ENCODE results near the gene TNS4.
A peak's percentile ranks its signal among the peaks of the same experiment; 100 is the strongest.
"Not testable (repeated sequence)": the region's sequence is repeated elsewhere in the genome, so short reads cannot be mapped to it uniquely, and the experiment has no call there.

Gene TNS4, protein sequence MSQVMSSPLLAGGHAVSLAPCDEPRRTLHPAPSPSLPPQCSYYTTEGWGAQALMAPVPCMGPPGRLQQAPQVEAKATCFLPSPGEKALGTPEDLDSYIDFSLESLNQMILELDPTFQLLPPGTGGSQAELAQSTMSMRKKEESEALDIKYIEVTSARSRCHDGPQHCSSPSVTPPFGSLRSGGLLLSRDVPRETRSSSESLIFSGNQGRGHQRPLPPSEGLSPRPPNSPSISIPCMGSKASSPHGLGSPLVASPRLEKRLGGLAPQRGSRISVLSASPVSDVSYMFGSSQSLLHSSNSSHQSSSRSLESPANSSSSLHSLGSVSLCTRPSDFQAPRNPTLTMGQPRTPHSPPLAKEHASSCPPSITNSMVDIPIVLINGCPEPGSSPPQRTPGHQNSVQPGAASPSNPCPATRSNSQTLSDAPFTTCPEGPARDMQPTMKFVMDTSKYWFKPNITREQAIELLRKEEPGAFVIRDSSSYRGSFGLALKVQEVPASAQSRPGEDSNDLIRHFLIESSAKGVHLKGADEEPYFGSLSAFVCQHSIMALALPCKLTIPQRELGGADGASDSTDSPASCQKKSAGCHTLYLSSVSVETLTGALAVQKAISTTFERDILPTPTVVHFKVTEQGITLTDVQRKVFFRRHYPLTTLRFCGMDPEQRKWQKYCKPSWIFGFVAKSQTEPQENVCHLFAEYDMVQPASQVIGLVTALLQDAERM

GRCh38 chr17:40501499-40501911 lies at the start of gene TNS4:
Gene TNS4 (minus strand): TSS chr17:40501623. CDS start chr17:40496425, 5,198 bp downstream.
- no peak for DNase-seq

- DNase-seq = peak; percentile 87
Measured at GRCh38 chr17:40550608-40551007, 49.2 kb upstream of the TNS4 start.

DNA sequence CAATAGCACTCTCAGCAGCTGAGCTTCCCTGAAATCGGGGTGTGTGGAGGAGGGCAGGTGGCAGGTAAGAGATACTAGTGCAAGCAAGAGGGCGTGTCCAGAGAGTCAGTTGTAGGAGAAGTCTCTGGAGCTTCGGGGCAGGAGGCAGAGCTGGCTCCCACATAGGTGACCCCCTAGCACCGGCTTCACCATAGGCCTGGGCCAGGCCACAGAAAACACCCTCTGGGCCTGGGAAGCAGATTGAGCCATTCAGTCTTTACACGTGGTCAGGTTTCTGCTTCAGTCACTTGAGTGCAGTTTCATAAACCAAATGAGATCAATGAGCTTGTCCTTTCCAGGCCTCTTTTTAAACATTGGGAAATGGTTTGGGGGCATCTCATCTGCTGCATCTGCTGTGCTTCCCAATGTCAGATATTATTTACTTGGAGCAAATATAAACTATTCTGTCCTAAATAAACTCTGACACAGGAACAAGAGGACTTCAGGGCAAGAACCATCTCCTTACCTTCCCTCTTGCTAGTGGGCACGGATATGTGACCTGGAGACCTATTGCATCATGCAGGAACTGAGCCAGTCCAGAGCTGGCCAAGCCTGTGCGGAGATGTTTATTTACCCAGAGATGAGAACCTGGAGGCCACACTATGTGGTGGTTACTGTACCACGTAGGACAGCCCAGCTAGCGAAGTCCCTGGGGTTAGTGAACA lies 47.7 kb upstream of the TNS4 start:
- peak; percentile 61 for DNase-seq

DNA sequence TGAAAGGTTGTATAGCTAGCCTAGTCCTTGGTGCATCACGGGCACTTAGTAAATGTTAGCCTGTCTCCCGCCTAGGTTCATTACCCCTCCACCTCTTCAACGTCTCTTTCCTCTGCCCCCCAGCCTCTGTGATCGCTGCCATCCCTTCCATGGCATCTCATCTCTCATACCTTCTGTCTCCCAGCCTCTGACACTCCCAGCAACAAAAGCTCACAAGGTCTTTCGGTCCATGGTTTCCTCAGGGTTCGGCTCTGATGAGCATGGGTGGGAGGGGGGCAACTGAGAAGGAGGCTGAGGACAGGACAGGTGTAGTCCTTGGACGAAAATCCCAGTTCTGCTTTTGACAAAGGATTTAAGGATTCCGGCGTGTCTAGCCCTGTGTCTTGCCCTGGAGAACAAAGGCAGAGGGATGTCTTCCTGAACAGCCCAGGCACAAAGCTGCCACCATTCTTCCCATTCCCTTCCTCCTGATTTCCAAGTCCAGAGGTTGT lies 47.1 kb upstream of the TNS4 start:
- DNase-seq = no peak

- no peak for DNase-seq
Measured at GRCh38 chr17:40547785-40548478, 46.5 kb upstream of the TNS4 start.

GRCh38 chr17:40547079-40547784 lies 45.8 kb upstream of the TNS4 start:
- peak; percentile 54 for DNase-seq

GRCh38 chr17:40546497-40546896 lies 45.1 kb upstream of the TNS4 start:
- not testable (repeated sequence) for DNase-seq

DNA sequence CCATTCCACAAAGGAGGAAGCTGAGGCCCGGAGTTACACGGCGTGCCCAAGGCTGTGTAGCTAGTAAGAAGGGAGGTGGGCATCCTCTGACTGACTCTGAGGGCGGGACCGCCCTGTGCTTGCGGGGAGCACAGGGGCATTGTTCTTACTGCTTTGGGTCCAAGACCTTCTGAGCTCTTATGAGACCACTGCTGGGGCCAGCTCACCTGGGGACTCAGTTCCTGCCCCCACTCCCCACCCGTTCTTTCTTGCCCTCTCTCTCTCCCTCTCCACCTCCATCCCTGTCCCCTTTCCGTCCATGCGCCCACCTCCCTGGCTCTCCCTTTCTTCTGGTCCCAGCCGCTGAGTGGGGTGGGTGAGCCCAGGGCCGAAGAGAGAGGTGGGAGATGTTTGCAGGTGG lies 44.2 kb upstream of the TNS4 start:
- peak; percentile 48 for DNase-seq

DNA sequence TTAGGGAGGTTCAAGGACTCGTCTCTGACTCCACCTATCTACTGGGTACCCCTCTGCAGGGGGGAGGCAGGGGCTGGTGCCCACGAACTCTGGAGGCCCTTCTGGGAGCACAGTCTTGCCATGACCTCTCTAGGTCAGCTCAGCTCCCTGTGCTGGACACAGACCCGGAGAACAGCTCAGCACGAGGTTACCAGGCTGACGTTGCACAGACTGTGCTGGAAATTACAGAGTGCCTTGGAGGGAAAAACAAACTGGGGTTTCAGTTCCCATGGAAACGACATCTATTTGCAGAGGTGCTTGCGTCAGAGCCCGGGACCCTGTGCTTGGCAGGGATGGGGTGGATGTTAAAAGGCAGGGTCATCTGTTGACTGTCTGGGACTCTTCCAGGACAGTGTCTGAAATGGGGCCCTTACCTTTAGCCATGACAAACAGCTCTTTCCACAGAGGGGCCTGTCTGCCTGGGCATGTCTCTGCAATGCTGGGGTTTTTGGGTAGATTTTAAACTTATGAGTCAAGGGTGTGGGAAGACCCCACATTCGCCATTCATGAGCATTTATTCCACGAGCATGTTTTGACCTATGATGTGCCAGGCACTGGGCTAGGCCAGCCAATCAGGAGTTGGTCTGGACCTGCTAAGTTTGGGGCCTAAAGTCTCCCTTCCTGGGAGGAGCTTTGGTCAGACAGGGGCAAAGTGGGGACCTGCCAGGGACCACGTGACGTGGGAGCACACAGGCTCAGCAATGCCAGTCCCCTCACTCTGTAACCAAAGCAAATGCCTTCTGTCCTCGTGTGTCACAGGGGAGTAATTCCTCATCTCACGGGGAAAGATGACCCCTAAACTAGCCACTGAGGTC lies 41.4 kb upstream of the TNS4 start:
- peak; percentile 92 for DNase-seq

- peak; percentile 51 for DNase-seq
Measured at GRCh38 chr17:40541873-40542557, 40.6 kb upstream of the TNS4 start.

GRCh38 chr17:40541060-40541872 lies 39.8 kb upstream of the TNS4 start:
- DNase-seq = peak; percentile 60

DNA sequence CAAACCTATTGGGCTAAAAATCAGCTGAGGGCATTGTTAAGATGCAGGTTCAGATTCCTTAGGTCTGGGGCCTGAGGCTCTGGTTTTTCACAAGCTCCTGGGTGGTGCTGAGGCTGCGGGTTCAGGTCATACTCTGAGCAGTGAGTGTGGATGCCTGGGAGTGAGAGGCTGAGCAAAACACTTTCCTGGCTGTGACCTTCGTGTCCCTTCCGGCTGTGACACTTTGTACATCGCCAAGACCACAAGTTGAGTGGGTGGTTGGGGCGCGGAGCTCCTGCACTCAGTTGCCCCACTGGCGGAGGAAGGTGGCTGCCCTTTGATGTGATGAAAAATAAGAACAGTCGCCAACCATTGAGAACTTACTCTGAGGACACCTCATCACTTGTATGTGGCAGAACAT lies 39.0 kb upstream of the TNS4 start:
- DNase-seq = peak; percentile 59

DNA sequence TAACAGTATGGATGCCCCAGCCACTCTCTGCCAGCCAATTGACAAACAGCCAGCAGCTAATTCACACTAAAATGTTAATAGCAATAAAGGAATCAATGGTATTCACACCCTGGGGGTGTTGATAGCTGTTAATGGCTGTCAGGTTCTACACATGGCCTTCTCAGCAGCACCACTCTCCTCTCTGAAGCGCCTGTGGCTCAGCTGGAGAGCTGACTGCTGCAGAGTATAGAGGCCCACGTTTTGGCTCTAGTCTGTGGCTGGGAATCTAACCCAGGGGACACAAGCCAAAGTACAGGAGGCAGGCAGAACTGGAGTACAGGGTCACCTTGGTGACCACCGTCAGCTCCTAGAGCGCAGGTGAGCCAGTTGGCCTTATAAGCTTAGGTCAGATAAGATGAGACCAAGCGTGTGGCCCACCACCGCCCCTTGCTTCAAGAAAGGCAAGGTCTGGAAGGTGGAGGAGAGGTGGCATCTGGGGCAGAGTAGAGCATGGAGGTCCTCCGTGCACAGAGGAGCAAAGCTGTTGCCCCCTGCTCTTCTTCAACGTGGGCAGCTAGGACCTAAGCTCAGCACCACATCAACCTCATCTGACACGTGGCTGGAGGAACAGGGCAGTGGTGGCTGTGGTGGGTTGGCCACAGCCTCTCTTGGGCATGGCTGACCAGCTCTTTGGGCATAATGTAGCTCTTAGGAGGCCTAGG lies 38.4 kb upstream of the TNS4 start:
- peak; percentile 49 for DNase-seq

DNA sequence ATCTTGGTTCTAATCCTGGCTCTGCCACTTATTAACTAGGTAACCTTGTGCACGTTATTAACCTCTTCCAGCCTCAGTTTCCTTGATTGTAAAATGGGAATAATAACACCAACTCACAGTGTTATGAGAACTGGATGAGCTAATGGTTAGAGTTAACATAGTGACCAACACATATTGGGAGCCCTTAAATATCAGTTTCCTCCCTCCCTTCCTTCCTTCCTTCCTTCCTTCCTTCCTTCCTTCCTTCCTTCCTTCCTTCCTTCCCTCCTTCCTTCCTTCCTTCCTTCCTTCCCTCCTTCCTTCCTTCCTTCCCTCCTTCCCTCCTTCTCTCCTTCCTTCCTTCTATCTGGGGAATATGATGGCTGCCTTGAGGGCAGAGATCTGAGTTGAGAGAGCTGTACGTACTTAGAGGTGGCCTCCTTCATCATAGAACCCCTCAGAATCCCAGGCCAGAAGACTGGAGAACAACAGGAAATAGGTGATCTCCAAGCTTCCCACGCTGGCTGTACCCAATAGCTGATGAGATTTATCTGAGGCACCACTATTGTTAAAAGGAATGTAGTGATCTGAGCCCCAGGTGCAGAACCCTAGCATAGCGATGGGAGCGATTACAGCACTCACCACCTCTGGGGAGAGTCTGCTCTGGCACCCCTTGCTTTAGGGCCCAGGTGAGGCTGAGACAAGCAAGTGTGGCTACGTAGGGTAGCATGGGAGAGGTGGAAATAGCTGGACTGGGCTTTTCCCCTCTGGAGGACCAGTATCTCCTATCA lies 37.7 kb upstream of the TNS4 start:
- peak; percentile 46 for DNase-seq

- peak; percentile 60 for DNase-seq
Measured at GRCh38 chr17:40538019-40538935, 36.9 kb upstream of the TNS4 start.

DNA sequence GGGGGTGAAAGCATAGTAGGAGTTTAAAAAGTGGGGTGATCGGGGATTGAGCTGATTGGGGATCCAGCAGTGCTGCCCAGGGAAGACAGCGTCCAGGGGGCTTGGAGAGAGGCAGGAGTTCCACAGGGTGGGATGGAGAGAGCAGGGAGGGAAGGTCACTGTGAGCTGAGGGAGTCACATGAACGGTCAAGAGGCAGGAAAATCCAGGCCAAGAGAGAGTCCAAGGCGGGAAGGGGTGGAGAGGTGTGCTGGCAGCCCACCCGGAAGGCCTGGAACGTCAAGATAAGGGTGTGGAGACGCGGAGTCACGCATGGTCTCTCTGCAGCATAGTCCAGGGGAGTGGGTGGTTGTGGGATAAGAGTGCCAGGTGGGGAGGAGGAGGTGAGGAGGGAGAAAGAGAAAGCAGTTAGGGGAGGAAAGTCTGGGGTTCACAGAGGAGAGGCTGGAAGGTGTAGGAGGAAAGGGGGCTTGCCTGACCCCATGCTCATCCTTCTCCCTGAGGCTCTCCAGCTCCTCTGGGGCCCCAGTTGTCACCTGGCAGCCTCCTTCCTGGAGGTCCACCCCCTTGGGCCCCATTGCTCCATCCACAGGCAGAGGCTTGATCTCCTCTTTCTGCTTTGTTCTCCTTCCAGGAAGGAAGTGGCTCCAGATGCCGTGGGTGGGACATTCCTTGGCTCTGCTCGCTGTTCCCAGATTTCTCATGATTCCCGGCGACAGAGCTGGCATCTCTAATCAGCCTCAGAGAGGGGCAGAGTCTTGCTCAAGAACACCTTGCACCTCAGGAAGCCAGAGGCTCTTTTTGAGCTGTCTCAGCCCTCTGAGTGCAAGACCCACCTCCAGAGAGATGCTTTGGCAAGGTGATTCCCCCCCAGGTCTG lies 35.1 kb upstream of the TNS4 start:
- DNase-seq = peak; percentile 54
